IMR-90 (cell line): ENCODE data around the gene SLC2A6. TPM values are rescaled to one million over a fixed set of nuclear protein-coding genes. Genes with fewer than 3 reads are reported as not detected.

ENCODE experiments used
- ATAC-seq: fragments of 200-7000 bp; cut with Tn5 transposase; 2 replicates; pipeline ENCODE4 v1.9.1; 2020; ENCODE audit warnings: low read depth, mild to moderate bottlenecking, moderate library complexity
- BruUV-seq: library from RNA; stranded (reverse); fragments of 400-500 nt; replicated peaks from 2 replicates; lab custom pipeline; 2021; lab: Mats Ljungman, UMichigan
- CTCF ChIA-PET: fragments of 300-600 bp; formaldehyde crosslinking; extraction: SDS; loops from one replicate; lab custom pipeline; 2021; ENCODE audit warnings: antibody characterized with exemption; lab: Yijun Ruan, JAX
- POLR2A ChIA-PET: fragments of 300-600 bp; sonication (Branson Sonifier 250); formaldehyde crosslinking; loops from one replicate; lab custom pipeline; 2022; ENCODE audit warnings: antibody characterized with exemption; ENCODE audit not compliant: unreplicated experiment; lab: Charles Lee
- DNase-seq: peaks from one replicate; pipeline ENCODE4 v3.0.0; 2013
- H2AFZ ChIP-seq: replicated peaks from 2 replicates; pipeline ENCODE3; 2013; ENCODE audit warnings: low read length, mild to moderate bottlenecking; ENCODE audit not compliant: poor library complexity
- H2AK5ac ChIP-seq: 2 replicates; pipeline ENCODE4 v1.6.1; 2013; ENCODE audit warnings: low read depth, low read length, inconsistent platforms
- H2AK9ac ChIP-seq: replicated peaks from 2 replicates; pipeline ENCODE3; 2013; ENCODE audit warnings: mild to moderate bottlenecking, low read depth, low read length, moderate library complexity; ENCODE audit not compliant: poor library complexity
- H2BK120ac ChIP-seq: 2 replicates; pipeline ENCODE4 v1.6.1; 2013; ENCODE audit warnings: low read depth, low read length, inconsistent platforms
- H2BK15ac ChIP-seq: 3 replicates; pipeline ENCODE4 v1.6.1; 2013; ENCODE audit warnings: low read depth, low read length, inconsistent platforms
- H2BK20ac ChIP-seq: 2 replicates; pipeline ENCODE4 v1.6.1; 2013; ENCODE audit warnings: low read depth, mild to moderate bottlenecking, inconsistent platforms, low read length, moderate library complexity
- H2BK5ac ChIP-seq: 2 replicates; pipeline ENCODE4 v1.6.1; 2013; ENCODE audit warnings: mild to moderate bottlenecking, low read depth, low read length, inconsistent platforms; ENCODE audit not compliant: poor library complexity, severe bottlenecking
- H3K14ac ChIP-seq: replicated peaks from 2 replicates; pipeline ENCODE4 v1.6.1; 2013; ENCODE audit warnings: low read depth, low read length, inconsistent platforms
- H3K18ac ChIP-seq: 2 replicates; pipeline ENCODE4 v1.6.1; 2013; ENCODE audit warnings: low read depth, low read length, control low read depth
- H3K23ac ChIP-seq: 2 replicates; pipeline ENCODE4 v1.6.1; 2013; ENCODE audit warnings: low read depth, low read length, inconsistent platforms
- H3K27ac ChIP-seq: 2 replicates; pipeline ENCODE4 v1.5.1; 2013; ENCODE audit warnings: mild to moderate bottlenecking, control low read depth, low read length; ENCODE audit not compliant: insufficient read depth
- H3K27me3 ChIP-seq: 2 replicates; pipeline ENCODE4 v1.6.1; 2013; ENCODE audit warnings: low read length; ENCODE audit not compliant: control insufficient read depth, insufficient read depth
- H3K36me3 ChIP-seq: 2 replicates; pipeline ENCODE4 v1.6.1; 2013; ENCODE audit warnings: low read length, mixed read lengths; ENCODE audit not compliant: control insufficient read depth, insufficient read depth
- H3K4ac ChIP-seq: 2 replicates; pipeline ENCODE4 v1.6.1; 2013; ENCODE audit warnings: low read depth, low read length, inconsistent platforms
- H3K4me1 ChIP-seq: 2 replicates; pipeline ENCODE4 v1.6.1; 2013; ENCODE audit warnings: low read length, mixed read lengths; ENCODE audit not compliant: control insufficient read depth, insufficient read depth
- H3K4me2 ChIP-seq: 2 replicates; pipeline ENCODE4 v1.6.1; 2013; ENCODE audit warnings: low read depth, mild to moderate bottlenecking, control low read depth, low read length, moderate library complexity
- H3K4me3 ChIP-seq: 2 replicates; pipeline ENCODE4 v1.5.1; 2013; ENCODE audit warnings: low read depth, mild to moderate bottlenecking, control low read depth, low read length, moderate library complexity; ENCODE audit not compliant: insufficient read depth
- H3K56ac ChIP-seq: 2 replicates; pipeline ENCODE4 v1.6.1; 2013; ENCODE audit warnings: low read length, inconsistent platforms; ENCODE audit not compliant: insufficient read depth; ENCODE audit errors: extremely low read depth
- H3K79me1 ChIP-seq, 2 experiments: 2 replicates each; pipeline ENCODE4 v1.6.1; 2013; ENCODE audit warnings: low read length in 2 of 2, inconsistent platforms in 1 of 2, low read depth in 1 of 2
- H3K9ac ChIP-seq: 2 replicates; pipeline ENCODE4 v1.6.1; 2013; ENCODE audit warnings: low read depth, low read length, control low read depth
- H3K9me1 ChIP-seq: 2 replicates; pipeline ENCODE4 v1.6.1; 2013; ENCODE audit warnings: low read length, inconsistent platforms; ENCODE audit not compliant: insufficient read depth
- H3K9me3 ChIP-seq: 2 replicates; pipeline ENCODE4 v1.6.1; 2013; ENCODE audit warnings: low read length; ENCODE audit not compliant: control insufficient read depth, insufficient read depth
- H4K20me1 ChIP-seq: 2 replicates; pipeline ENCODE4 v1.6.1; 2013; ENCODE audit warnings: low read length, inconsistent platforms; ENCODE audit not compliant: insufficient read depth
- H4K5ac ChIP-seq: 2 replicates; pipeline ENCODE4 v1.6.1; 2013; ENCODE audit warnings: mild to moderate bottlenecking, low read depth, low read length, control low read depth
- H4K8ac ChIP-seq, 2 experiments: 2 replicates each; pipeline ENCODE4 v1.6.1; 2013; ENCODE audit warnings: low read depth in 2 of 2, low read length in 2 of 2, control low read depth in 1 of 2, inconsistent platforms in 1 of 2
- H4K91ac ChIP-seq: 2 replicates; pipeline ENCODE4 v1.6.1; 2013; ENCODE audit warnings: low read depth, low read length, inconsistent platforms; ENCODE audit not compliant: insufficient read depth
- BHLHE40 ChIP-seq: fragments of 150-350 bp; IDR thresholded peaks from 2 replicates; pipeline ENCODE4 v1.6.1; 2016; ENCODE audit warnings: mild to moderate bottlenecking, low read depth, low read length
- MAFK ChIP-seq: IDR thresholded peaks from 2 replicates; pipeline ENCODE4 v1.6.1; 2012; ENCODE audit warnings: low read depth, low read length, improper control_type of control experiment
- WGBS, 2 experiments: methylation state at CpG; one replicate each; pipeline versions ENCODE4 v1.1.5 to v1.1.7; 2013; ENCODE audit warnings: missing lambda C conversion rate in 2 of 2; ENCODE audit not compliant: insufficient read length in 1 of 2; ENCODE audit errors: extremely low coverage in 2 of 2; 5-methylcytosine and 5-hydroxymethylcytosine counted together
- dilution Hi-C: fragments of 300-500 bp; cut with HindIII; formaldehyde crosslinking; loops from one replicate; pipeline ENCODE4 v1.14.3; 2018; ENCODE audit warnings: low sequenced_read_pairs; ENCODE audit not compliant: unreplicated experiment
- in situ Hi-C: fragments of 300-500 bp; cut with MboI; formaldehyde crosslinking; loops from 3 replicates; pipeline ENCODE4 v1.14.3; 2019; ENCODE audit warnings: low sequenced_read_pairs, inconsistent platforms, mixed read lengths
- intact Hi-C: fragments of 100-400 bp; cut with micrococcal nuclease; formaldehyde crosslinking; loops from 2 replicates; pipeline ENCODE4 v1.10.0; 2022
- polyA plus RNA-seq, 3 experiments: library from polyadenylated mRNA; depleted of rRNA; stranded (reverse); fragments of >200 nt; gene quantifications; 2 replicates each; pipeline ENCODE4 v1.2.3, GENCODE V29; 2012; ENCODE audit warnings: low replicate concordance in 1 of 3
- total RNA-seq: library from RNA; depleted of rRNA; stranded (reverse); fragments of >200 nt; gene quantifications from 2 replicates; pipeline ENCODE4 v1.2.3, GENCODE V29; 2012

SLC2A6 gene
- total and polyA plus RNA-seq, 2 of the 4 experiments (the other 2 are of a cell fraction), result 2.9 to 8.5 TPM

DNA sequence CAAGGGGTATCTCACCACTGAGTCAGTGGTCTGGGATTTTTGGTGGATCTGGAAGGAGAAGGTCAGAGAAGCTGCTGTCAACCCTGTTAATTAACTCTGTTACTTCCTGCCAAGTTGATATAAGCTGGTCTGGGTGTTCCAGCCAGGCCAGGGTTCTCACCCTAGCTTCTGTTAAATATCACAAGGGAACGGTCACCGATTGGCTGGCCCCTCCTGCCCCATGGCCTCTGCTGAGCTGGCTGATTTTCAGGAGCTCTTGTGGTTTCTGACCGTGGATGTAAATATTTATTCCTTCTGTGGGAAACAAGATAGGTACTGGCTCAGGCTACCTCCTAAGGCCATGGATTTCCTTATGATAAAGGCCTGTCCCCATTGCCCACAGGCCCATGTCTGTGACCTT, 55.7 kb downstream of the SLC2A6 start:
- no peak overlapping the region for H2BK20ac ChIP-seq
- H3K36me3 ChIP-seq, result peaks cover 4% of the 10 kb centered on the region; the same call in 1 of the 2 replicates
- in situ Hi-C loops (no loop called here), intact Hi-C loops (loop anchor here (5.0 kb wide), 1 partner anchor 34 kb away; the partner anchor contains the start of gene CACFD1), dilution Hi-C loops (no loop called here)
- H4K91ac ChIP-seq, result no peak overlapping the region
- ATAC-seq, result peak; percentile 85
- H3K9ac ChIP-seq, result no peak overlapping the region
- no peak overlapping the region for H3K4me3 ChIP-seq
- H3K9me1 ChIP-seq, result peaks cover 14% of the 10 kb centered on the region
- no TSS peak for BruUV-seq
- H3K27me3 ChIP-seq, result peaks cover 7% of the 10 kb centered on the region; the same call in 1 of the 2 replicates
- ChIA-PET CTCF (no interaction called here), POLR2A (no interaction called here)
- H3K14ac ChIP-seq, result no peak overlapping the region
- H4K5ac ChIP-seq, result no peak overlapping the region
- no peak overlapping the region for H3K4ac ChIP-seq
- TF ChIP-seq BHLHE40 (no peak), MAFK (peak; percentile 24; the same call in 1 of the 2 replicates)
- peak; percentile 69 for DNase-seq
- H2AK5ac ChIP-seq, result peak overlapping the region; percentile 73; the same call in 1 of the 2 replicates
- H3K79me1 ChIP-seq, result peaks cover 0 to 3% of the 10 kb centered on the region in 2 experiments; a peak in 1 of 4 replicates
- H3K9me3 ChIP-seq, result no peaks in the 10 kb centered on the region
- no peak overlapping the region; the same call in 1 of the 2 replicates for H3K4me2 ChIP-seq
- peak overlapping the region; percentile 1; the same call in 1 of the 2 replicates for H3K56ac ChIP-seq
- no peak overlapping the region for H3K18ac ChIP-seq
- H2BK120ac ChIP-seq, result no peak overlapping the region
- H3K23ac ChIP-seq, result no peak overlapping the region
- WGBS, 2 experiments, result no CpG with 5 or more reads among the region's 3 CpGs
- peaks cover 8% of the 10 kb centered on the region; the same call in 1 of the 2 replicates for H4K20me1 ChIP-seq
- H2BK5ac ChIP-seq, result no peak overlapping the region
- H2AK9ac ChIP-seq, result peak overlapping the region; percentile 50
- H2AFZ ChIP-seq, result no peak overlapping the region
- H3K4me1 ChIP-seq, result peaks cover 8% of the 10 kb centered on the region; the same call in 1 of the 2 replicates
- H2BK15ac ChIP-seq, result no peak overlapping the region
- no peak overlapping the region; the same call in 1 of the 2 replicates for H3K27ac ChIP-seq
- no peak overlapping the region for H4K8ac ChIP-seq
